Glutamatergic neuron (in vitro differentiated cells): ENCODE measurements around the gene C4orf17. TPM values are rescaled to one million over a fixed set of nuclear protein-coding genes. Genes with fewer than 3 reads are reported as not detected.

ENCODE experiments used
- DNase-seq: peaks from one replicate; pipeline ENCODE4 v3.0.0; 2022
- H3K27ac Mint-ChIP-seq: one replicate; pipeline ENCODE4 v1.8.0; 2020; ENCODE audit warnings: mild to moderate bottlenecking, mixed read lengths, inconsistent platforms; ENCODE audit not compliant: unreplicated experiment
- H3K27me3 Mint-ChIP-seq: one replicate; pipeline ENCODE4 v1.8.0; 2020; ENCODE audit warnings: mild to moderate bottlenecking, moderate library complexity, mixed read lengths, inconsistent platforms; ENCODE audit not compliant: unreplicated experiment
- H3K36me3 Mint-ChIP-seq: one replicate; pipeline ENCODE4 v1.8.0; 2020; ENCODE audit warnings: mild to moderate bottlenecking, mixed read lengths, inconsistent platforms; ENCODE audit not compliant: unreplicated experiment
- H3K4me1 Mint-ChIP-seq: one replicate; pipeline ENCODE4 v1.8.0; 2020; ENCODE audit warnings: mild to moderate bottlenecking, low read depth, mixed read lengths, inconsistent platforms; ENCODE audit not compliant: unreplicated experiment
- H3K4me3 Mint-ChIP-seq: one replicate; pipeline ENCODE4 v1.8.0; 2020; ENCODE audit warnings: mild to moderate bottlenecking, mixed read lengths, inconsistent platforms; ENCODE audit not compliant: unreplicated experiment
- H3K9me3 Mint-ChIP-seq: one replicate; pipeline ENCODE4 v1.8.0; 2020; ENCODE audit warnings: mild to moderate bottlenecking, moderate library complexity, mixed read lengths, inconsistent platforms; ENCODE audit not compliant: unreplicated experiment
- CTCF ChIP-seq: fragments of 200-600 bp; sonication (generic); IDR thresholded peaks from one replicate; pipeline ENCODE4 v1.5.0; 2021; ENCODE audit not compliant: partially characterized antibody, unreplicated experiment
- total RNA-seq: library from RNA; stranded (reverse); fragmentation: NEBNext Ultra II Directional; extraction: Animal tissue kit (Norgen Biotek cat#: 25700); gene quantifications from one replicate; pipeline ENCODE4 v1.2.1, GENCODE V29; 2021; ENCODE audit not compliant: unreplicated experiment

The C4orf17 gene
- total RNA-seq, 1 donor from 2014 or later: not detected

GRCh38 chr4:99586797-99587196, 76.0 kb downstream of the C4orf17 start:
- H3K4me3 Mint-ChIP-seq: no peak overlapping the region
- no peak for DNase-seq
- TF ChIP-seq CTCF: no peak
- no peaks in the 10 kb centered on the region for H3K4me1 Mint-ChIP-seq
- no peaks in the 10 kb centered on the region for H3K27me3 Mint-ChIP-seq
- no peaks in the 10 kb centered on the region for H3K36me3 Mint-ChIP-seq
- H3K9me3 Mint-ChIP-seq: no peaks in the 10 kb centered on the region
- no peak overlapping the region for H3K27ac Mint-ChIP-seq

GRCh38 chr4:99587309-99587708, 76.5 kb downstream of the C4orf17 start:
- H3K4me1 Mint-ChIP-seq: no peaks in the 10 kb centered on the region
- H3K4me3 Mint-ChIP-seq: no peak overlapping the region
- DNase-seq: no peak
- no peaks in the 10 kb centered on the region for H3K36me3 Mint-ChIP-seq
- H3K27ac Mint-ChIP-seq: no peak overlapping the region
- H3K9me3 Mint-ChIP-seq: no peaks in the 10 kb centered on the region
- TF ChIP-seq CTCF: no peak
- H3K27me3 Mint-ChIP-seq: no peaks in the 10 kb centered on the region

- Mint-ChIP-seq H3K4me3 (no peak overlapping the region), H3K36me3 (no peaks in the 10 kb centered on the region), H3K9me3 (no peaks in the 10 kb centered on the region), H3K27ac (no peak overlapping the region), H3K4me1 (no peaks in the 10 kb centered on the region), H3K27me3 (no peaks in the 10 kb centered on the region)
- TF ChIP-seq CTCF: no peak
- no peak for DNase-seq
These were observed 77.0 kb downstream of the C4orf17 start for GRCh38 chr4:99587803-99588202.

GRCh38 chr4:99591757-99592156, 80.9 kb downstream of the C4orf17 start:
- no peak overlapping the region for H3K27ac Mint-ChIP-seq
- DNase-seq: no peak
- H3K9me3 Mint-ChIP-seq: no peaks in the 10 kb centered on the region
- H3K36me3 Mint-ChIP-seq: no peaks in the 10 kb centered on the region
- no peak for TF ChIP-seq CTCF
- H3K4me1 Mint-ChIP-seq: peaks cover 2% of the 10 kb centered on the region
- no peaks in the 10 kb centered on the region for H3K27me3 Mint-ChIP-seq
- H3K4me3 Mint-ChIP-seq: no peak overlapping the region

Other genes starting within 250 kb of the C4orf17 start
- not detected for gene ADH1A, start 220.0 kb upstream of the C4orf17 start, total RNA-seq
- gene ADH1B, start 189.6 kb upstream of the C4orf17 start, total RNA-seq: not detected
- not detected for gene ADH1C, start 158.3 kb upstream of the C4orf17 start, total RNA-seq
- not detected for gene ADH7, start 75.7 kb upstream of the C4orf17 start, total RNA-seq
- gene TRMT10A, start 53.0 kb downstream of the C4orf17 start, total RNA-seq: 9.1 TPM
- gene MTTP, start 63.8 kb downstream of the C4orf17 start, total RNA-seq: not detected
- not detected for gene C4orf54, start 146.8 kb downstream of the C4orf17 start, total RNA-seq